Cardiac fibroblast (primary cell): ENCODE measurements around the gene SLC1A5.

Source experiments
- DNase-seq, 2 donors: peaks; one replicate each; pipeline versions ENCODE4 v3.0.0 to v3.0.0-alpha.2; 2010; ENCODE audit warnings: low read depth in 2 of 2
- H3K4me3 ChIP-seq, 2 donors: replicated peaks in 1 of 2; 1 replicate in 1 of 2; 2 replicates in 1 of 2; pipeline ENCODE4 v1.5.1; 2011; ENCODE audit warnings: low read depth in 2 of 2, low read length in 2 of 2, mild to moderate bottlenecking in 2 of 2, moderate library complexity in 1 of 2
- TF ChIP-seq, protein P1 (sequence below): IDR thresholded peaks from one replicate; pipeline ENCODE4 v1.5.1; 2011; ENCODE audit warnings: low read depth, mild to moderate bottlenecking, low read length, inconsistent platforms

Gene SLC1A5

DNA sequence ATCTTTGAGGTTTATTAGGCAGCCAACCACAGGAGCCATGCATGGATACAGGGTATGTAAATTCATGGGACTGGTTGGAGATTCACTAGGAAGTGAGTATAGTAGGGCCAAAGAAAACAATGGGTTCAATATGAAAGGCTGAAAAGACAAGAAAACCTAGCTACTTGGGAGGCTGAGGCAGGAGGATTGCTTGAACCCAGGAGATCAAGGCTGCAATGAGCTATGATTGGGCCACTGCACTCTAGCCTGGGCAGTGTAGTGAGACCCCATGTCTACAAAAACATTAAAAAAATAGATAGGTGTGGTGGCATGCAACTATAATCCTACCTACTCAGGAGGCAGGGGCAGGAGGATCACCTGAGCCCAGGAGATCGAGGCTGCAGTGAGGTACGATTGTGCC lies 10.3 kb upstream of the SLC1A5 start:
- H3K4me3 ChIP-seq: no peak overlapping the region
- DNase-seq: no peak
- TF ChIP-seq, protein P1, sequence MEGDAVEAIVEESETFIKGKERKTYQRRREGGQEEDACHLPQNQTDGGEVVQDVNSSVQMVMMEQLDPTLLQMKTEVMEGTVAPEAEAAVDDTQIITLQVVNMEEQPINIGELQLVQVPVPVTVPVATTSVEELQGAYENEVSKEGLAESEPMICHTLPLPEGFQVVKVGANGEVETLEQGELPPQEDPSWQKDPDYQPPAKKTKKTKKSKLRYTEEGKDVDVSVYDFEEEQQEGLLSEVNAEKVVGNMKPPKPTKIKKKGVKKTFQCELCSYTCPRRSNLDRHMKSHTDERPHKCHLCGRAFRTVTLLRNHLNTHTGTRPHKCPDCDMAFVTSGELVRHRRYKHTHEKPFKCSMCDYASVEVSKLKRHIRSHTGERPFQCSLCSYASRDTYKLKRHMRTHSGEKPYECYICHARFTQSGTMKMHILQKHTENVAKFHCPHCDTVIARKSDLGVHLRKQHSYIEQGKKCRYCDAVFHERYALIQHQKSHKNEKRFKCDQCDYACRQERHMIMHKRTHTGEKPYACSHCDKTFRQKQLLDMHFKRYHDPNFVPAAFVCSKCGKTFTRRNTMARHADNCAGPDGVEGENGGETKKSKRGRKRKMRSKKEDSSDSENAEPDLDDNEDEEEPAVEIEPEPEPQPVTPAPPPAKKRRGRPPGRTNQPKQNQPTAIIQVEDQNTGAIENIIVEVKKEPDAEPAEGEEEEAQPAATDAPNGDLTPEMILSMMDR: no peak

DNA sequence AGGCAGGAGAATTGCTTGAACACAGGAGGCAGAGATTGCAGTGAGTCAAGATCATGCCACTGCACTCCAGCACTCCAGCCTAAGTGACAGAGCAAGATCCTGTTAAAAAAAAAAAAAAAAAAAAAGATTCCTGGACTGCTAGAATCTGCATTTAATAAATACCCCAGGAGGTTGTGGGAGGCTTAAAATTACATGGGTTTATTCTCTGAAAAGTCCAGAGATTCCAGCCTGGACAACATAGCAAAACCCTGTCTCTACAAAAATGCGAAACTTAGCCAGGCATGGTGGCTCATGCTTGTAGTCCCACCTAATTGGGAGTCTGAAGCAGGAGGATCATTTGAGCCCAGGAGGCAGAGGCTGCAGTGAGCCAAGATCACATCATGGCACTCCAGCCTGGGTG lies 9.5 kb upstream of the SLC1A5 start:
- TF ChIP-seq, protein P1: no peak
- no peak overlapping the region for H3K4me3 ChIP-seq

DNA sequence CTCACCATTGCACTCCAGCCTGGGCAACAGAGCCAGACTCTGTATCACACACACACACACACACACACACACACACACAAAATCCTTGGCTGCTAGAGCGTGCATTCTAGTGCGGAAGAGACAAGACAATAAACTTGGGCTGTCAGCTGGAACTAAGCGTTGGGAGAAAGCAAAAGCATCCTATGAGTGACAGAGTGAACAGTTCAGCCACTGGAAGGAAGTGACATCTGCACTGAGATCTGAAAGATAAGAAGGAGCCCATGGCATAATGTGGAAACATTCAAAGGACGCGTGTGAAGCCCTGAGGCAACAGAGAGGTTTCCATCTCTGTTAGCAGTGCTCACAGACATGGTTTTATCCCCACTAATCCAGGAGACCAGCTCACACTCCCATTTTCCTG lies 3.5 kb upstream of the SLC1A5 start:
- DNase-seq: no peak
- TF ChIP-seq, protein P1: no peak
- no peak overlapping the region for H3K4me3 ChIP-seq

More for the DNA sequence above, 9.5 kb upstream of the SLC1A5 start:
- DNase-seq: no peak

DNA sequence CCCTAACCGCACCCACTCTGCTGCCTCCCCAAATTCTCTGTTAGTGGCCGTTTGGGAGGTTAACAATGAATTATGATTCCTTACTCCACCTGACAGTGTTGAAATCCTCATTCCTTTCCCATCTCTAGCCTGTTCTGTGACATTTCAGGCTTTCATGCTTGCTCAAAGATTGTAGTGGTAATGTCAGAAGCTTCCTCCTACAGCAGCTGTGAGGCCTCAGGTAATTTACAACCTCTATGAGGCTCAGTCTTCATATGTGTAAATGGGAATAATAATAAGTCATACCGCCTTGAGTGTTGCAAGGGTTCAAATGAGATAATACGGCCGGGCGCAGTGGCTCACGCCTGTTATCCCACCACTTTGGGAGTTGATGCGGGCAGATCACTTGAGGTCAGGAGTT lies 977 bp upstream of the SLC1A5 start:
- DNase-seq: no peak
- TF ChIP-seq, protein P1: no peak
- H3K4me3 ChIP-seq: no peak overlapping the region

DNA sequence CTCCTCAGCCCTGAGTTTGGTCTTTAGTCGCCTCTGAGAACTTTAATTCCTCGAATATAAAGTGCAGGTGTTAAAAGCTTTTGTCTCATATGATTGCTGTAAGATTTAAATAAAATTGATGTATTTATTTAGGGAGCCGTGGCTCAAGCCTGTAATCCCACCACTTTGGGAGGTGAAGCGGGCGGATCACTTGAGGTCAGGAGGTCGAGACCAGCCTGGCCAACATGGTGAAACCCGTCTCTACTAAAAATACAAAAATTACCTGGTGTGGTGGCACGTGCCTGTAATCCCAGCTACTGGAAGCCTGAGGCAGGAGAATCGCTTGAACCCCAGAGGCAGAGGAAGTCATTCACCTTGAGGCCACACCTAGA lies 559 bp upstream of the SLC1A5 start:
- DNase-seq: no peak
- TF ChIP-seq, protein P1: no peak
- peak overlapping the region in 1 of 2 donors; percentile 5 for H3K4me3 ChIP-seq

DNA sequence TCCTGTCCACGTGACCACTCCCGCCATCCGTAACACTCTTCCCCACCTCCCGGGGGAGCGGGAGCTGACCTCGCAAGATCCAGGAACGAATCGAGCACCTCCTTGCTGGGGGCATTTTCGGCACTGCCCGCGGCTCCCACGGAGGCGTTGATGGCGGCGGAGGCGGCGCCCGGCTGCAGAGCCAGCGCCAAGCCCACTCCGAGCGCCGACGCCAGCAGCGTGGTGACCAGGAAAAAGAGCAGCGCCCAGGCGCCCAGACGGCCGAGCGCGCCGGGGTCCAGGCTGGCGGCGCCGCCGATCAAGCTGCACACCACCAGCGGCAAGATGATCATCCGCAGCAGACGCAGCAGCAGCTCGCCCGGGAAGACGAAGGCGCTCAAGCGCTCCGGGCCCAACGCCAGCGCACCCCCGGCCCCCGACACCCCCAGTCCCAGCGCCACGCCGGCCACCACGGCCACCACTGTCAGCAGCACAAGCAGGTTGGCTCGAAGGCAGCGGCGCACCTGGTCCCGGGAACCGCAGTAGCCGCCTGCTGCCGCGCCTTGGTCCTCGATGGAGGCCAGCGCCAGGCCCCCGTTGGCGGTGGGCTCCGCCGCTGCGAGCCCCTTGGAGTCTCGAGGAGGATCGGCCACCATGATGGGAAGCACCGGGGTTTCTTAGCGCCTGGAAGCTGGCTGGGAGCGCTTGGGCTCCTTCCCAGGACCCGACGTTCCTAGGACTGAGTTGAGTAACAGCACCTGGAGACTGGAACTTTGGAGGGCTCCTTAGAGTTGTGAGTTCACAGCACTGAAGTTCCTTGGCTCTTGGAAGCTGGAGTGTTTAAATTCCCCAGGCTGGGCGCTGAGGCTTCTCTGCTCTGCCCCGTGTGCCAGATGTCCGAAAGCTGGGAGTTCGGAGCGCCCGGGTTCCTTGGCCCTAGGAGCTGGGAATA lies 798 bp downstream of the SLC1A5 start:
- peak; percentile 74 to 89 for DNase-seq
- TF ChIP-seq, protein P1: no peak
- H3K4me3 ChIP-seq: peak overlapping the region; percentile 70 to 78
